HG03095 (cell line): ENCODE data around the gene SPACDR.
"Not testable (repeated sequence)": the region's sequence is repeated elsewhere in the genome, so short reads cannot be mapped to it uniquely, and the experiment has no call there.

ENCODE experiments used
- ATAC-seq: cut with Tn5 transposase; IDR thresholded peaks from one replicate; pipeline ENCODE4 v1.9.1; 2021; ENCODE audit warnings: moderate library complexity; ENCODE audit not compliant: unreplicated experiment

SPACDR gene

GRCh38 chr7:100466653-100467605 is 2.9 kb upstream of the SPACDR start:
- ATAC-seq, result no peak

DNA sequence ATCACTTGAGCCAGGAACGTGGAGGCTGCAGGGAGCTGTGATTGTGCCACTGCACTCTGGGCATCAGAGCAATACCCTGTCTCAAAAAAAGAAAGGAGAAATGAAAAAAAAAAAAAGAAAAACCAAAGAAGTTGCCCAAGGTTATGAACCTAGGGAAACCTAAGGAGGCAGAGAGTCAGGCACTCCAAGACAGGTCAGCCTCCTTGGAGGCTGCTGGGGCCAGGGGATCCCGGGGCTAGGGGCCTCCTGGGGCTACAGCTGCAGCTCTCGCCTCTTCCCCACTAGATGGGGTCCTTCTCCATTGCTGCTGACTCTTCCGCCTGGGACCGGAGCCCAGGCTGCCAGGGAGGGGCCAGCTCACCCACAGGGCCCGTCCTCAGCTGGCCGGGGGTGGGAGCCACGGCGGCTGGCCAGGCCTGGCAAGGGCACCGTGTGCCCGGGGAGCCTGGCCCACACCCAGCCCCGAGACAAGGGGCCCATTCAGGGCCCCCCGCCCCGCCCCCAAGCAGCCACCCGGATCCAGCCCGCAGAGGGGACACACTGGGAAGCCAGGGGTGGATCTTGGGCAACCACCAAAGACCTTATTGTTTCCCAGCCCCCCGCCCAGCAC is 1.7 kb upstream of the SPACDR start:
- no peak for ATAC-seq

- ATAC-seq, result no peak
These were observed 1.2 kb upstream of the SPACDR start for GRCh38 chr7:100465299-100465698.

GRCh38 chr7:100464791-100465190 is 731 bp upstream of the SPACDR start:
- ATAC-seq, result no peak

DNA sequence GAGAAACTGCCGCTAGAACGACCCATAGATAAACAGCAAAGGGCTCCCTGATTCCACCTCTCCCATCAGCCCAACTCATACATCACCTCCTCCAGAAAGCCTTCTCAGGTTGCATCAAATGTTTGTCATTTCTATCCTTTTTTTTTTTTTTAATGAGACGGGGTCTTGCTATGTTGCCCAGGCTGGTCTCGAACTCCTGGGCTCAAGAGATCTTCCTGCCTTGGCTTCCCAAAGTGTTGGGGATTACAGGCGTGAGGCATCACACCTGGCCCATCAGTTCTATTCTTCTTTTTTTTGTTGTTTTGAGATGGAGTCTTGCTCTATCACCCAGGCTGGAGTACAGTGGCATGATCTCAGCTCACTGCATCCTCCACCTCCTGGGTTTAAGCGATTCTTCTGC is 7.0 kb downstream of the SPACDR start:
- ATAC-seq, result no peak

DNA sequence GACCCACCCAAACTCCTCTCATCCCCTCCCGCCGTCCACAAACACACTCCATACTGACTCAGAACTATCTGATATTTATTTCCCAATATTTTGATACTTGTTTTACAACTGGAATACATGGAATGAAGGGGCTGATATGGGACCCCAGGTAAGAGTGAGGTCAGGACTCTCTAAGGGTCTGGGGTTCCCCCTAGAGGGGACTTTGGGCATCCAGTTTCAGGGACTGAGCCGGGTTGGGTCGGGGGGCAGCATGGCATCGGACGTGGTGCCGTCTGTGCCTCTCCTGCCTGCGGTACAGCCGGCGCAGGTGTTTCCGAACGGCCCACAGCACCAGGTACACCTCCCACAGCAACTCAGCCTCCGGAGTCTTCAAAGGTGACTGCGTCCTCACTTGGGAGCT is 7.5 kb downstream of the SPACDR start:
- ATAC-seq, result no peak

DNA sequence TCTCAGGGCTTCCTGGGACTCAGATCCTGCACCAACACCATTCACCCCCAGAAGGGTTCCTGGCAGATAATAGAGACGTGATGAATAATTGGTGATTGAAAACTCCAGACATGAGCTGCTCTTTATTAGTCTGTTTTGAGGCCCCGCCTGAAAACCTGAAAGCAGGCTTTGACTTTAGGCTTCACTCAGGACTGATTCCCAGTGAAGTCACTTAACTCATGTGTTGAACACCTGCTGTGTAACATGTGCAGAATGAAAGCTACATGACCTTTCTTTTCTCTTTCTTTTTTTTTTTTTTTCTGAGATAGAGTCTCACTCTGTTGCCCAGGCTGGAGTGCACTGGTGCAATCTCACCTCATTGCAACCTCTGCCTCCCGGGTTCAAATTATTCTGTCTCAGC is 8.9 kb downstream of the SPACDR start:
- ATAC-seq, result no peak

GRCh38 chr7:100453854-100454253 is 10.2 kb downstream of the SPACDR start:
- not testable (repeated sequence) for ATAC-seq

GRCh38 chr7:100452513-100452912 is 11.5 kb downstream of the SPACDR start:
- ATAC-seq, result no peak

- no peak for ATAC-seq
These were observed 14.8 kb downstream of the SPACDR start for GRCh38 chr7:100449190-100449795.

DNA sequence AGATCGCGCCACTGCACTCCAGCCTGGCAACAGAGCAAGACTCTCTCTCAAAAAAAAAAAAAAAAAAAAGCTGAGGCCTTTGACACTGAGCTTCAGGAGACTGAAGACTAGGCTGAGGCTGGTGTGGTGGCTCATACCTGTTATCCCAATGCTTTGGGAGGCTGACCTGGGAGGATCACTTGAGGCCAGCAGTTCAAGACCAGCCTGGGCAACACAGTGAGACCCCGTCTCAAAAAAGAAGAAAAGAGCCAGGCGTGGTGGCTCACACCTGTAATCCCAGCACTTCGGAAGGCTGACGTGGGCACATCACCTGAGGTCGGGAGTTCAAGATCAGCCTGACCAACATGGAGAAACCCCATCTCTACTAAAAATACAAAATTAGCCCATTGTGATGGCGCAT is 16.7 kb downstream of the SPACDR start:
- ATAC-seq, result not testable (repeated sequence)

DNA sequence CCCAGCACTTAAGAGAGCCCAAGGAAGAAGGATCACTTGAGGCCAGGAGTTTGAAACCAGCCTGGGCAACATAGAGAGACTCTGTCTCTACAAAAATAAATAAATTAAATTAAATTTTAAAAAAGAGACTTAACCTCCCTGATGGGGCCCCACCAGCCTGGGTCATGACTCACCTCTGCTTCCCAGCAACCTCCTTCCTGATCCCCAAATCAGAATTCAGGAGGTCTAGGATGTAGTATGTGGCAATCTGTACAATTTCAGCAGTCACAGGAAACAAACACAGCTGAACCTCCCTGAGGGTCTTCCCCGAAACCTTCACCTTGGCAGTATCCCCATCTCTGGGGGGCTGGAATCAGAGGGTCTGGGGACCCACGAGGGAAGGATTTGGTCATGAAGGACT is 18.0 kb downstream of the SPACDR start:
- ATAC-seq, result no peak

GRCh38 chr7:100444311-100445278 is 19.5 kb downstream of the SPACDR start:
- ATAC-seq, result no peak

DNA sequence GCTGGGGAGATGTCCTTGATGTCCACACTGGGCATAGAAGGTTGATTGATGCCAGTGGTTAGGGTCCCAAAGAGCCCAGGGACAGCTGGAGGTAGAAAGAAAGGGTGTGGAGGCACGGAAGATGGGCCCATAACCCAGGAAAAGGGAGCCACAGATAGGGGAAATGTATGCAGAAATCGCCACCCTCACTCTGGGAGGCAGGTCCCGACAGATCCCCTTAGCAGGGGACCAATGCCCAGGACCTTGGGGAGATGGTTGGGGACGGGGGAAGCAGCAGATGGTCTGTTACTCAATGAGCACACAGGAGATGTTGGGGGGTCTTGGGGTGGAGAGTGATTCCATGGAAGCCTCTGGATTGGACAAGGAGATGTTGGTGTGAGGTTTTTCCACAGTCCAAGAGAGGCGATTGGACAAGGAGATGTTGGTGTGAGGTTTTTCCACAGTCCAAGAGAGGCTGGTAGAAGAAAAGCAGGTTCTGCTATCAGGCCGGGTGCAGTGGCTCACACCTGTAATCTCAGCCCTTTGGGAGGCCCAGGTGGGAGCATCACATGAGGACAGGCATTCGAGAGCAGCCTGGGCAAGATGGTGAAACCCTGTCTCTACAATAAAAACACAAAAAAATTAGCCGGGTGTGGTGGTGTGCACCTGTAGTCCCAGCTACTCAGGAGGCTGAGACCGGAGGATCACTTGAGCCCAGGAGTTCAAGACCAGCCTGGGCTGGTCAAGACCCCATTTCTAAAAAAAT is 20.8 kb downstream of the SPACDR start:
- ATAC-seq, result no peak

GRCh38 chr7:100441641-100442535 is 22.2 kb downstream of the SPACDR start:
- ATAC-seq, result no peak

- not testable (repeated sequence) for ATAC-seq
These were observed 24.8 kb downstream of the SPACDR start for GRCh38 chr7:100439244-100439643.

GRCh38 chr7:100438731-100439130 is 25.3 kb downstream of the SPACDR start:
- not testable (repeated sequence) for ATAC-seq

DNA sequence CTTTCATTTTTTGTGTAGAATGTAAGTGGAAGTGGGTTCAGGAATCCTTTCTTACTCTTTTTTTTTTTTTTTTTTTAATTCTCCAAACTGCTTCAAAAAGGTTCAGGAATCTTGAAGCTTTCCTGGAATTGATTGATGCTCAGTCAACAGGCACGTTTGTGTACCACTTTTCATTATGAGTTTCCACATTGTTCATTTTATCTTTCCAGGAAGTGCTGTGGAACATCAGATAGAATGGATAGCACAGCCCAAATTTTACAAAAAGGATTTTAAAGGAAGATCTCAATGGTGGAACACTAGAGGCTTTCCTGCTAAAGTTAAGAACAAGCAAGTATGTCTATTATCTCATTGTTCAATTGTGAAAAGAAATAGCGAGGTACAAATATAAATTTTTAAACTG is 25.9 kb downstream of the SPACDR start:
- ATAC-seq, result no peak
